GM23338 (cell line): Measurements from ENCODE around the gene BCDIN3D.

Experiments used
- EZH2 ChIP-seq: fragments of 200-600 bp; sonication (generic); IDR thresholded peaks from one replicate; pipeline ENCODE4 v1.8.0; 2017; ENCODE audit warnings: antibody characterized with exemption, mild to moderate bottlenecking, low read depth; ENCODE audit not compliant: unreplicated experiment
- EZH2phosphoT487 ChIP-seq: fragments of 200-600 bp; sonication (generic); IDR thresholded peaks from one replicate; pipeline ENCODE4 v1.8.1; 2018; ENCODE audit warnings: antibody characterized with exemption; ENCODE audit not compliant: unreplicated experiment
- POLR2AphosphoS5 ChIP-seq: IDR thresholded peaks from 2 replicates; pipeline ENCODE4 v1.6.1; 2016; ENCODE audit warnings: antibody characterized with exemption, low read depth
- TF ChIP-seq, protein P1 (sequence below), 2 experiments: fragments of 200-600 bp in 1 of 2; sonication (generic) in 1 of 2; conservative IDR thresholded peaks; 2 replicates each; pipeline versions ENCODE4 v1.5.1 to v1.6.1; 2016 to 2017; ENCODE audit warnings: antibody characterized with exemption in 2 of 2, low read depth in 2 of 2, mild to moderate bottlenecking in 2 of 2, moderate library complexity in 1 of 2
- TF ChIP-seq, protein P2 (sequence below): IDR thresholded peaks from one replicate; pipeline ENCODE4 v1.6.1; 2018; ENCODE audit warnings: antibody characterized with exemption; ENCODE audit not compliant: unreplicated experiment
- TF ChIP-seq, protein P3 (sequence below): IDR thresholded peaks from 2 replicates; pipeline ENCODE4 v1.6.1; 2016; ENCODE audit warnings: antibody characterized with exemption

DNA sequence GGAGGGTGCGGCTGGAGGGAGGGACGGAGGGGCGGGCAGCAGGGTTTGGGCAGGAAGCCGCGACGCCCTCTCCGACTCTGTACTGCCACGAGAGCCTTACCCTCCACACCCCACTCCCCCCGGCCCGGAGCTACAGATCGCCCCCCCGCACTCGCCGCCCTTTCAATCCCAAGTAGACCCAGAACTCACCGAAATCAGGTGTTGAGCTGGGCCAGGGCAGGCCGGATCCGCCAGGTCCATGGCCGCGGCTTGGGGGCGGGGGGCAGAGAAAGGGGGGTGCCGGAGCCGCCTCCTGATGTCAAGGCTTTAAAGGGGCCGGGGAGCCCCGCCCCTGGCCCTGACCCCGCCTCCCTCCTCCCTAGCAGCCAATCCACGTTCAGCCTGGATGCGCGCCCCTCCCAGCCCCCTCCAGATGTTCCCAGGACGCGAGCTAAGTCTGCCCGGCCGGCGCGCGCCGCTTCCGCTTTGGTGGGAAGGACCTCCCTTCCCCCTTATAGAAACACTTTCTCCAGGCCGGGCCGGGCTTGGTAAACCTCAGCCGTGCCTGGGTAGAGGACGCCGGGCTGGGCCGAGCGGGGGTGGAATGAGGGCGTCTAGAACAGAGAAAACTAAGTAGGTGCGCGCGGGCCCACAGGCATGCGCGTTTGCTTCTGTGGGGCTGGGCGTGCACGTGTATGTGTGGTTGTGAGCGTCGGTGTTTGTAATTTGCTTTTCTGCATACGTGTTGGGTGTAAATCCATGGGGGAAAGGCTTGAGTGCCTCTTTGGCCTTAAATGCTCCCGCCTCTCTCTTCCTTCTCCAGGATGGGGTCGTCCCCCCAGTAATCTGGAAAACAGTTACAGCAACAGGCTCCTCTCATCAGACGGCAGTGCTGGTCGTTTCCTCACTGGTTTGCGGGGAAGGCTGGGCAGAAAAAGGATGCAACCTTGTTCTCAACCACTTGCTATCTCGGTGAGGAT is 14.5 kb downstream of the BCDIN3D start, which contains the start of gene NCKAP5L:
- TF ChIP-seq, protein P1, sequence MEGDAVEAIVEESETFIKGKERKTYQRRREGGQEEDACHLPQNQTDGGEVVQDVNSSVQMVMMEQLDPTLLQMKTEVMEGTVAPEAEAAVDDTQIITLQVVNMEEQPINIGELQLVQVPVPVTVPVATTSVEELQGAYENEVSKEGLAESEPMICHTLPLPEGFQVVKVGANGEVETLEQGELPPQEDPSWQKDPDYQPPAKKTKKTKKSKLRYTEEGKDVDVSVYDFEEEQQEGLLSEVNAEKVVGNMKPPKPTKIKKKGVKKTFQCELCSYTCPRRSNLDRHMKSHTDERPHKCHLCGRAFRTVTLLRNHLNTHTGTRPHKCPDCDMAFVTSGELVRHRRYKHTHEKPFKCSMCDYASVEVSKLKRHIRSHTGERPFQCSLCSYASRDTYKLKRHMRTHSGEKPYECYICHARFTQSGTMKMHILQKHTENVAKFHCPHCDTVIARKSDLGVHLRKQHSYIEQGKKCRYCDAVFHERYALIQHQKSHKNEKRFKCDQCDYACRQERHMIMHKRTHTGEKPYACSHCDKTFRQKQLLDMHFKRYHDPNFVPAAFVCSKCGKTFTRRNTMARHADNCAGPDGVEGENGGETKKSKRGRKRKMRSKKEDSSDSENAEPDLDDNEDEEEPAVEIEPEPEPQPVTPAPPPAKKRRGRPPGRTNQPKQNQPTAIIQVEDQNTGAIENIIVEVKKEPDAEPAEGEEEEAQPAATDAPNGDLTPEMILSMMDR (conservative IDR thresholded peaks at IDR 0.05; ENCODE audit: low read depth in 2 of 2): no peak
- TF ChIP-seq, protein P2, sequence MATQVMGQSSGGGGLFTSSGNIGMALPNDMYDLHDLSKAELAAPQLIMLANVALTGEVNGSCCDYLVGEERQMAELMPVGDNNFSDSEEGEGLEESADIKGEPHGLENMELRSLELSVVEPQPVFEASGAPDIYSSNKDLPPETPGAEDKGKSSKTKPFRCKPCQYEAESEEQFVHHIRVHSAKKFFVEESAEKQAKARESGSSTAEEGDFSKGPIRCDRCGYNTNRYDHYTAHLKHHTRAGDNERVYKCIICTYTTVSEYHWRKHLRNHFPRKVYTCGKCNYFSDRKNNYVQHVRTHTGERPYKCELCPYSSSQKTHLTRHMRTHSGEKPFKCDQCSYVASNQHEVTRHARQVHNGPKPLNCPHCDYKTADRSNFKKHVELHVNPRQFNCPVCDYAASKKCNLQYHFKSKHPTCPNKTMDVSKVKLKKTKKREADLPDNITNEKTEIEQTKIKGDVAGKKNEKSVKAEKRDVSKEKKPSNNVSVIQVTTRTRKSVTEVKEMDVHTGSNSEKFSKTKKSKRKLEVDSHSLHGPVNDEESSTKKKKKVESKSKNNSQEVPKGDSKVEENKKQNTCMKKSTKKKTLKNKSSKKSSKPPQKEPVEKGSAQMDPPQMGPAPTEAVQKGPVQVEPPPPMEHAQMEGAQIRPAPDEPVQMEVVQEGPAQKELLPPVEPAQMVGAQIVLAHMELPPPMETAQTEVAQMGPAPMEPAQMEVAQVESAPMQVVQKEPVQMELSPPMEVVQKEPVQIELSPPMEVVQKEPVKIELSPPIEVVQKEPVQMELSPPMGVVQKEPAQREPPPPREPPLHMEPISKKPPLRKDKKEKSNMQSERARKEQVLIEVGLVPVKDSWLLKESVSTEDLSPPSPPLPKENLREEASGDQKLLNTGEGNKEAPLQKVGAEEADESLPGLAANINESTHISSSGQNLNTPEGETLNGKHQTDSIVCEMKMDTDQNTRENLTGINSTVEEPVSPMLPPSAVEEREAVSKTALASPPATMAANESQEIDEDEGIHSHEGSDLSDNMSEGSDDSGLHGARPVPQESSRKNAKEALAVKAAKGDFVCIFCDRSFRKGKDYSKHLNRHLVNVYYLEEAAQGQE: no peak
- TF ChIP-seq EZH2: no peak
- TF ChIP-seq POLR2AphosphoS5: peak; percentile 77
- TF ChIP-seq EZH2phosphoT487: no peak
- TF ChIP-seq, protein P3, sequence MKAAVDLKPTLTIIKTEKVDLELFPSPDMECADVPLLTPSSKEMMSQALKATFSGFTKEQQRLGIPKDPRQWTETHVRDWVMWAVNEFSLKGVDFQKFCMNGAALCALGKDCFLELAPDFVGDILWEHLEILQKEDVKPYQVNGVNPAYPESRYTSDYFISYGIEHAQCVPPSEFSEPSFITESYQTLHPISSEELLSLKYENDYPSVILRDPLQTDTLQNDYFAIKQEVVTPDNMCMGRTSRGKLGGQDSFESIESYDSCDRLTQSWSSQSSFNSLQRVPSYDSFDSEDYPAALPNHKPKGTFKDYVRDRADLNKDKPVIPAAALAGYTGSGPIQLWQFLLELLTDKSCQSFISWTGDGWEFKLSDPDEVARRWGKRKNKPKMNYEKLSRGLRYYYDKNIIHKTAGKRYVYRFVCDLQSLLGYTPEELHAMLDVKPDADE: peak; percentile 42; the same call in 1 of the 2 replicates
